ENCODE results near the gene NFATC2.

- no peak for TF ChIP-seq CTCF (IDR thresholded peaks at IDR 0.05)
- TF ChIP-seq POLR2A (IDR thresholded peaks at IDR 0.05), result no peak
Observed at GRCh38 chr20:51444922-51445438, 97.5 kb downstream of the NFATC2 start.

All from breast epithelium (tissue), 3 donors.